ENCODE measurements around the gene MYH11. TPM values are rescaled to one million over a fixed set of nuclear protein-coding genes. Genes with fewer than 3 reads are reported as not detected.

The MYH11 gene
- total and polyA plus RNA-seq, 2 experiments from 2014 or later = 1.6 to 5.9 TPM

DNA sequence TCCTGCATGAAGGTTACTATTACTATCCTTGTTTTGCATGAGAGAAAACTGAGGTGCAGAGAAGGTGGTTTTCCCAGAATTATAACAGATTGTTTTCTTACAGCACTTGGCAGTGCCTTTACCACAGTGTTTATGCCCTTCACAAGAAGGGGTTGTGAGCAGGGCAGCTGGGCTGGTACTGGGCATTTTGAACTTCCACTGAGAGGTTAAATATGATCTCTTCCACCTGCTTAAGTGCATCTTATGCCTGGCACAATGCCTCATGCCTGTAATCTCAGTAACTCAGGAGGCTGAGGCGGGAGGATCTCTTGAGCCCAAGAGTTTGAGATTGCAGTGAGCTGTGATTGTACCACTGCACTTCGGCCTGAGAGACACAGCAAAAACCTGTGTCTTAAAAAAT is 170.5 kb downstream of the MYH11 start:
- no peaks in the 10 kb centered on the region for H3K27me3 ChIP-seq (ENCODE audit: insufficient read depth)
- no peaks in the 10 kb centered on the region for H3K79me2 ChIP-seq (replicated peaks; ENCODE audit: insufficient read depth)
- ATAC-seq (no peak), DNase-seq (ENCODE audit: low spot score) (no peak)
- no peaks in the 10 kb centered on the region for H3K27me3 Mint-ChIP-seq (ENCODE audit: insufficient read depth, low read depth, poor library complexity)
- H3K36me3 ChIP-seq (ENCODE audit: insufficient read depth) = no peaks in the 10 kb centered on the region
- no peaks in the 10 kb centered on the region for H3K9me2 ChIP-seq (ENCODE audit: insufficient read depth)
- H3F3A ChIP-seq (replicated peaks; ENCODE audit: low read depth) = no peaks in the 10 kb centered on the region
- H3K4me3 ChIP-seq = no peak overlapping the region
- no peaks in the 10 kb centered on the region for H3K4me1 Mint-ChIP-seq
- peaks cover 23% of the 10 kb centered on the region for H3K36me3 Mint-ChIP-seq (ENCODE audit: low read depth)
- TF ChIP-seq, protein P1, sequence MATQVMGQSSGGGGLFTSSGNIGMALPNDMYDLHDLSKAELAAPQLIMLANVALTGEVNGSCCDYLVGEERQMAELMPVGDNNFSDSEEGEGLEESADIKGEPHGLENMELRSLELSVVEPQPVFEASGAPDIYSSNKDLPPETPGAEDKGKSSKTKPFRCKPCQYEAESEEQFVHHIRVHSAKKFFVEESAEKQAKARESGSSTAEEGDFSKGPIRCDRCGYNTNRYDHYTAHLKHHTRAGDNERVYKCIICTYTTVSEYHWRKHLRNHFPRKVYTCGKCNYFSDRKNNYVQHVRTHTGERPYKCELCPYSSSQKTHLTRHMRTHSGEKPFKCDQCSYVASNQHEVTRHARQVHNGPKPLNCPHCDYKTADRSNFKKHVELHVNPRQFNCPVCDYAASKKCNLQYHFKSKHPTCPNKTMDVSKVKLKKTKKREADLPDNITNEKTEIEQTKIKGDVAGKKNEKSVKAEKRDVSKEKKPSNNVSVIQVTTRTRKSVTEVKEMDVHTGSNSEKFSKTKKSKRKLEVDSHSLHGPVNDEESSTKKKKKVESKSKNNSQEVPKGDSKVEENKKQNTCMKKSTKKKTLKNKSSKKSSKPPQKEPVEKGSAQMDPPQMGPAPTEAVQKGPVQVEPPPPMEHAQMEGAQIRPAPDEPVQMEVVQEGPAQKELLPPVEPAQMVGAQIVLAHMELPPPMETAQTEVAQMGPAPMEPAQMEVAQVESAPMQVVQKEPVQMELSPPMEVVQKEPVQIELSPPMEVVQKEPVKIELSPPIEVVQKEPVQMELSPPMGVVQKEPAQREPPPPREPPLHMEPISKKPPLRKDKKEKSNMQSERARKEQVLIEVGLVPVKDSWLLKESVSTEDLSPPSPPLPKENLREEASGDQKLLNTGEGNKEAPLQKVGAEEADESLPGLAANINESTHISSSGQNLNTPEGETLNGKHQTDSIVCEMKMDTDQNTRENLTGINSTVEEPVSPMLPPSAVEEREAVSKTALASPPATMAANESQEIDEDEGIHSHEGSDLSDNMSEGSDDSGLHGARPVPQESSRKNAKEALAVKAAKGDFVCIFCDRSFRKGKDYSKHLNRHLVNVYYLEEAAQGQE (IDR thresholded peaks at IDR 0.05; ENCODE audit: unreplicated experiment) = no peak
- no peak for TF ChIP-seq NANOG (IDR thresholded peaks at IDR 0.05; ENCODE audit: borderline replicate concordance)
- no peak for TF ChIP-seq ZNF331 (CRISPR knock-in tag; IDR thresholded peaks at IDR 0.05; ENCODE audit: low read depth)
- TF ChIP-seq STAT1 (IDR thresholded peaks at IDR 0.05; ENCODE audit: unreplicated experiment) = no peak
- no peak for TF ChIP-seq ZNF114 (CRISPR knock-in tag; IDR thresholded peaks at IDR 0.05)
- no peak for TF ChIP-seq EZH2 (IDR thresholded peaks at IDR 0.05; ENCODE audit: low read depth, unreplicated experiment)
- TF ChIP-seq EZH2phosphoT487 (IDR thresholded peaks at IDR 0.05; ENCODE audit: unreplicated experiment) = no peak
- TF ChIP-seq, protein P2, sequence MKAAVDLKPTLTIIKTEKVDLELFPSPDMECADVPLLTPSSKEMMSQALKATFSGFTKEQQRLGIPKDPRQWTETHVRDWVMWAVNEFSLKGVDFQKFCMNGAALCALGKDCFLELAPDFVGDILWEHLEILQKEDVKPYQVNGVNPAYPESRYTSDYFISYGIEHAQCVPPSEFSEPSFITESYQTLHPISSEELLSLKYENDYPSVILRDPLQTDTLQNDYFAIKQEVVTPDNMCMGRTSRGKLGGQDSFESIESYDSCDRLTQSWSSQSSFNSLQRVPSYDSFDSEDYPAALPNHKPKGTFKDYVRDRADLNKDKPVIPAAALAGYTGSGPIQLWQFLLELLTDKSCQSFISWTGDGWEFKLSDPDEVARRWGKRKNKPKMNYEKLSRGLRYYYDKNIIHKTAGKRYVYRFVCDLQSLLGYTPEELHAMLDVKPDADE (IDR thresholded peaks at IDR 0.05) = no peak
- no peak for TF ChIP-seq CREB1 (CRISPR knock-in tag; IDR thresholded peaks at IDR 0.05; ENCODE audit: low read depth)
- TF ChIP-seq, protein P3, sequence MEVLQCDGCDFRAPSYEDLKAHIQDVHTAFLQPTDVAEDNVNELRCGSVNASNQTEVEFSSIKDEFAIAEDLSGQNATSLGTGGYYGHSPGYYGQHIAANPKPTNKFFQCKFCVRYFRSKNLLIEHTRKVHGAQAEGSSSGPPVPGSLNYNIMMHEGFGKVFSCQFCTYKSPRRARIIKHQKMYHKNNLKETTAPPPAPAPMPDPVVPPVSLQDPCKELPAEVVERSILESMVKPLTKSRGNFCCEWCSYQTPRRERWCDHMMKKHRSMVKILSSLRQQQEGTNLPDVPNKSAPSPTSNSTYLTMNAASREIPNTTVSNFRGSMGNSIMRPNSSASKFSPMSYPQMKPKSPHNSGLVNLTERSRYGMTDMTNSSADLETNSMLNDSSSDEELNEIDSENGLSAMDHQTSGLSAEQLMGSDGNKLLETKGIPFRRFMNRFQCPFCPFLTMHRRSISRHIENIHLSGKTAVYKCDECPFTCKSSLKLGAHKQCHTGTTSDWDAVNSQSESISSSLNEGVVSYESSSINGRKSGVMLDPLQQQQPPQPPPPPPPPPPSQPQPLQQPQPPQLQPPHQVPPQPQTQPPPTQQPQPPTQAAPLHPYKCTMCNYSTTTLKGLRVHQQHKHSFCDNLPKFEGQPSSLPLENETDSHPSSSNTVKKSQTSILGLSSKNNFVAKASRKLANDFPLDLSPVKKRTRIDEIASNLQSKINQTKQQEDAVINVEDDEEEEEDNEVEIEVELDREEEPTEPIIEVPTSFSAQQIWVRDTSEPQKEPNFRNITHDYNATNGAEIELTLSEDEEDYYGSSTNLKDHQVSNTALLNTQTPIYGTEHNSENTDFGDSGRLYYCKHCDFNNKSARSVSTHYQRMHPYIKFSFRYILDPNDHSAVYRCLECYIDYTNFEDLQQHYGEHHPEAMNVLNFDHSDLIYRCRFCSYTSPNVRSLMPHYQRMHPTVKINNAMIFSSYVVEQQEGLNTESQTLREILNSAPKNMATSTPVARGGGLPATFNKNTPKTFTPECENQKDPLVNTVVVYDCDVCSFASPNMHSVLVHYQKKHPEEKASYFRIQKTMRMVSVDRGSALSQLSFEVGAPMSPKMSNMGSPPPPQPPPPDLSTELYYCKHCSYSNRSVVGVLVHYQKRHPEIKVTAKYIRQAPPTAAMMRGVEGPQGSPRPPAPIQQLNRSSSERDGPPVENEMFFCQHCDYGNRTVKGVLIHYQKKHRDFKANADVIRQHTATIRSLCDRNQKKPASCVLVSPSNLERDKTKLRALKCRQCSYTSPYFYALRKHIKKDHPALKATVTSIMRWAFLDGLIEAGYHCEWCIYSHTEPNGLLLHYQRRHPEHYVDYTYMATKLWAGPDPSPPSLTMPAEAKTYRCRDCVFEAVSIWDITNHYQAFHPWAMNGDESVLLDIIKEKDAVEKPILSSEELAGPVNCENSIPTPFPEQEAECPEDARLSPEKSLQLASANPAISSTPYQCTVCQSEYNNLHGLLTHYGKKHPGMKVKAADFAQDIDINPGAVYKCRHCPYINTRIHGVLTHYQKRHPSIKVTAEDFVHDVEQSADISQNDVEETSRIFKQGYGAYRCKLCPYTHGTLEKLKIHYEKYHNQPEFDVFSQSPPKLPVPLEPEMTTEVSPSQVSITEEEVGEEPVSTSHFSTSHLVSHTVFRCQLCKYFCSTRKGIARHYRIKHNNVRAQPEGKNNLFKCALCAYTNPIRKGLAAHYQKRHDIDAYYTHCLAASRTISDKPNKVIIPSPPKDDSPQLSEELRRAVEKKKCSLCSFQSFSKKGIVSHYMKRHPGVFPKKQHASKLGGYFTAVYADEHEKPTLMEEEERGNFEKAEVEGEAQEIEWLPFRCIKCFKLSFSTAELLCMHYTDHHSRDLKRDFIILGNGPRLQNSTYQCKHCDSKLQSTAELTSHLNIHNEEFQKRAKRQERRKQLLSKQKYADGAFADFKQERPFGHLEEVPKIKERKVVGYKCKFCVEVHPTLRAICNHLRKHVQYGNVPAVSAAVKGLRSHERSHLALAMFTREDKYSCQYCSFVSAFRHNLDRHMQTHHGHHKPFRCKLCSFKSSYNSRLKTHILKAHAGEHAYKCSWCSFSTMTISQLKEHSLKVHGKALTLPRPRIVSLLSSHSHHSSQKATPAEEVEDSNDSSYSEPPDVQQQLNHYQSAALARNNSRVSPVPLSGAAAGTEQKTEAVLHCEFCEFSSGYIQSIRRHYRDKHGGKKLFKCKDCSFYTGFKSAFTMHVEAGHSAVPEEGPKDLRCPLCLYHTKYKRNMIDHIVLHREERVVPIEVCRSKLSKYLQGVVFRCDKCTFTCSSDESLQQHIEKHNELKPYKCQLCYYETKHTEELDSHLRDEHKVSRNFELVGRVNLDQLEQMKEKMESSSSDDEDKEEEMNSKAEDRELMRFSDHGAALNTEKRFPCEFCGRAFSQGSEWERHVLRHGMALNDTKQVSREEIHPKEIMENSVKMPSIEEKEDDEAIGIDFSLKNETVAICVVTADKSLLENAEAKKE (CRISPR knock-in tag; IDR thresholded peaks at IDR 0.05) = no peak
- no peak for TF ChIP-seq POLR2AphosphoS5 (IDR thresholded peaks at IDR 0.05; ENCODE audit: low read depth)
- H4K20me1 ChIP-seq (replicated peaks; ENCODE audit: insufficient read depth) = 0 out of 2 replicates have a peak, but pooled peaks cover 3% of the 10 kb centered on the region
- no peak overlapping the region for H3K4me2 ChIP-seq
- H3K4me1 ChIP-seq (ENCODE audit: insufficient read depth) = no peaks in the 10 kb centered on the region
- no peak overlapping the region for H2AFZ ChIP-seq
- no peak overlapping the region for H3K4me3 Mint-ChIP-seq
- no peak overlapping the region for H3K27ac Mint-ChIP-seq
- H3K9me3 Mint-ChIP-seq = no peaks in the 10 kb centered on the region
- no peak overlapping the region for H3K27ac ChIP-seq (ENCODE audit: low read depth)
